Putamen (tissue), 1 donor: ENCODE data around the gene SNURF.
"Not testable (repeated sequence)": the region's sequence is repeated elsewhere in the genome, so short reads cannot be mapped to it uniquely, and the experiment has no call there.

Experiments
- DNase-seq: peaks from one replicate; pipeline ENCODE4 v3.0.0-alpha.2; 2016; ENCODE audit warnings: low spot score

Gene SNURF

GRCh38 chr15:24954783-24955530, at the start of gene SNURF, which contains the start of gene SNRPN:
Gene SNURF, plus strand, starts transcription at chr15:24954987. Its CDS starts 62 bp downstream, at chr15:24955049.
Gene SNRPN, plus strand, starts transcription at chr15:24954987. Its CDS starts 19,467 bp downstream, at chr15:24974454.
- DNase-seq: peak; percentile 68

- no peak for DNase-seq
Observed at GRCh38 chr15:24916305-24917009, 38.3 kb upstream of the SNURF start.

- DNase-seq: no peak
Observed at GRCh38 chr15:24917431-24917830, 37.4 kb upstream of the SNURF start.

- DNase-seq: no peak
Observed at GRCh38 chr15:24919446-24919845, 35.3 kb upstream of the SNURF start.

GRCh38 chr15:24922781-24923180, 32.0 kb upstream of the SNURF start:
- DNase-seq: not testable (repeated sequence)

- no peak for DNase-seq
Observed at GRCh38 chr15:24924153-24924552, 30.6 kb upstream of the SNURF start.

- DNase-seq: no peak
Observed at GRCh38 chr15:24924621-24925020, 30.2 kb upstream of the SNURF start.

GRCh38 chr15:24931874-24932732, 22.7 kb upstream of the SNURF start:
- DNase-seq: not testable (repeated sequence)

- DNase-seq: no peak
Observed at GRCh38 chr15:24933716-24934115, 21.1 kb upstream of the SNURF start.

- not testable (repeated sequence) for DNase-seq
Observed at GRCh38 chr15:24938224-24938623, 16.6 kb upstream of the SNURF start.

GRCh38 chr15:24940236-24940635, 14.6 kb upstream of the SNURF start:
- no peak for DNase-seq

- no peak for DNase-seq
Observed at GRCh38 chr15:24943361-24943760, 11.4 kb upstream of the SNURF start.

GRCh38 chr15:24944954-24945353, 9.8 kb upstream of the SNURF start:
- DNase-seq: no peak

GRCh38 chr15:24945711-24946110, 9.1 kb upstream of the SNURF start:
- DNase-seq: no peak

GRCh38 chr15:24948495-24948894, 6.3 kb upstream of the SNURF start:
- DNase-seq: no peak

- DNase-seq: no peak
Observed at GRCh38 chr15:24955531-24955921, 739 bp downstream of the SNURF start.

- peak; percentile 70 for DNase-seq
Observed at GRCh38 chr15:24956111-24956838, 1.5 kb downstream of the SNURF start.

GRCh38 chr15:24957691-24958090, 2.9 kb downstream of the SNURF start:
- no peak for DNase-seq

GRCh38 chr15:24961967-24962366, 7.2 kb downstream of the SNURF start:
- DNase-seq: no peak

GRCh38 chr15:24962880-24963279, 8.1 kb downstream of the SNURF start:
- no peak for DNase-seq

- DNase-seq: no peak
Observed at GRCh38 chr15:24966364-24967103, 11.7 kb downstream of the SNURF start.
